Ishikawa (cell line): ENCODE measurements around the gene CERK.

Experiments
- CEBPB ChIP-seq: IDR thresholded peaks from 2 replicates; pipeline ENCODE4 v1.6.1; 2012
- EP300 ChIP-seq: IDR thresholded peaks from 2 replicates; pipeline ENCODE4 v1.6.1; 2012; ENCODE audit warnings: borderline replicate concordance
- REST ChIP-seq: IDR thresholded peaks from 2 replicates; pipeline ENCODE4 v1.6.1; 2012; ENCODE audit warnings: low read depth, mild to moderate bottlenecking
- YY1 ChIP-seq: IDR thresholded peaks from 2 replicates; pipeline ENCODE4 v1.6.1; 2012; ENCODE audit warnings: low read depth
- TF ChIP-seq, protein P1 (sequence below): IDR thresholded peaks from 2 replicates; pipeline ENCODE4 v1.6.1; 2012
- TF ChIP-seq, protein P2 (sequence below): IDR thresholded peaks from 2 replicates; pipeline ENCODE4 v1.6.1; 2012

GRCh38 chr22:46757104-46757503 is 19.1 kb upstream of the CERK start:
- TF ChIP-seq, protein P1, sequence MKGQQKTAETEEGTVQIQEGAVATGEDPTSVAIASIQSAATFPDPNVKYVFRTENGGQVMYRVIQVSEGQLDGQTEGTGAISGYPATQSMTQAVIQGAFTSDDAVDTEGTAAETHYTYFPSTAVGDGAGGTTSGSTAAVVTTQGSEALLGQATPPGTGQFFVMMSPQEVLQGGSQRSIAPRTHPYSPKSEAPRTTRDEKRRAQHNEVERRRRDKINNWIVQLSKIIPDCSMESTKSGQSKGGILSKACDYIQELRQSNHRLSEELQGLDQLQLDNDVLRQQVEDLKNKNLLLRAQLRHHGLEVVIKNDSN: no peak
- TF ChIP-seq YY1: no peak
- no peak for TF ChIP-seq REST
- no peak for TF ChIP-seq EP300
- no peak for TF ChIP-seq CEBPB
- TF ChIP-seq, protein P2, sequence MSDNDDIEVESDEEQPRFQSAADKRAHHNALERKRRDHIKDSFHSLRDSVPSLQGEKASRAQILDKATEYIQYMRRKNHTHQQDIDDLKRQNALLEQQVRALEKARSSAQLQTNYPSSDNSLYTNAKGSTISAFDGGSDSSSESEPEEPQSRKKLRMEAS: no peak
